ENCODE measurements around the gene LPP.

The LPP gene

DNA sequence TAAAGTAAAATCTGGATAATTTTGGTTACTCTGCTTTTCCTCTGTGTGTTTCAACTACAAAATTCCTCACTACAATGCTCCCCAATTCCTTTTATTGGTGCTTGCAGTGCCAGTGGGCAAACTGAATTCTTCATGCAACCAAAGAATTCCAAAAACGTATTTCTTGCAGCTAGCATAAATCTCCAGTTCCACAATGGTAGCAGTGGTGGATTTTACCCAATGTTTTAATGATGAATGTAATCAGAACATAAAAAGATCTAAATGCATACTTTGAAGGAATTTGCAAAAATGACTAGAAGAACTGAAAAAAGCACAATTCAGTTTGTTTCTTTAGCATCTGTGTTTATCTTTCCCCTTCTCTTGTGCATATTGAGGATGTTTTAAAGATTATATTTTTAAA, 658.2 kb downstream of the LPP start:
- no peak for TF ChIP-seq FOXP2 (optimal IDR thresholded peaks at IDR 0.05; ENCODE audit: borderline replicate concordance, extremely low read depth, extremely low read length, insufficient read depth)
- no peak for TF ChIP-seq SIN3A (IDR thresholded peaks at IDR 0.05; ENCODE audit: borderline replicate concordance, insufficient read depth, low read length)
- TF ChIP-seq TAF1 (IDR thresholded peaks at IDR 0.05; ENCODE audit: borderline replicate concordance, insufficient read depth, low read length): no peak
- TF ChIP-seq, protein P1, sequence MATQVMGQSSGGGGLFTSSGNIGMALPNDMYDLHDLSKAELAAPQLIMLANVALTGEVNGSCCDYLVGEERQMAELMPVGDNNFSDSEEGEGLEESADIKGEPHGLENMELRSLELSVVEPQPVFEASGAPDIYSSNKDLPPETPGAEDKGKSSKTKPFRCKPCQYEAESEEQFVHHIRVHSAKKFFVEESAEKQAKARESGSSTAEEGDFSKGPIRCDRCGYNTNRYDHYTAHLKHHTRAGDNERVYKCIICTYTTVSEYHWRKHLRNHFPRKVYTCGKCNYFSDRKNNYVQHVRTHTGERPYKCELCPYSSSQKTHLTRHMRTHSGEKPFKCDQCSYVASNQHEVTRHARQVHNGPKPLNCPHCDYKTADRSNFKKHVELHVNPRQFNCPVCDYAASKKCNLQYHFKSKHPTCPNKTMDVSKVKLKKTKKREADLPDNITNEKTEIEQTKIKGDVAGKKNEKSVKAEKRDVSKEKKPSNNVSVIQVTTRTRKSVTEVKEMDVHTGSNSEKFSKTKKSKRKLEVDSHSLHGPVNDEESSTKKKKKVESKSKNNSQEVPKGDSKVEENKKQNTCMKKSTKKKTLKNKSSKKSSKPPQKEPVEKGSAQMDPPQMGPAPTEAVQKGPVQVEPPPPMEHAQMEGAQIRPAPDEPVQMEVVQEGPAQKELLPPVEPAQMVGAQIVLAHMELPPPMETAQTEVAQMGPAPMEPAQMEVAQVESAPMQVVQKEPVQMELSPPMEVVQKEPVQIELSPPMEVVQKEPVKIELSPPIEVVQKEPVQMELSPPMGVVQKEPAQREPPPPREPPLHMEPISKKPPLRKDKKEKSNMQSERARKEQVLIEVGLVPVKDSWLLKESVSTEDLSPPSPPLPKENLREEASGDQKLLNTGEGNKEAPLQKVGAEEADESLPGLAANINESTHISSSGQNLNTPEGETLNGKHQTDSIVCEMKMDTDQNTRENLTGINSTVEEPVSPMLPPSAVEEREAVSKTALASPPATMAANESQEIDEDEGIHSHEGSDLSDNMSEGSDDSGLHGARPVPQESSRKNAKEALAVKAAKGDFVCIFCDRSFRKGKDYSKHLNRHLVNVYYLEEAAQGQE (IDR thresholded peaks at IDR 0.05; ENCODE audit: insufficient read depth in 1 of 2, low read depth in 2 of 2, low read length in 2 of 2): no peak
- no peak for TF ChIP-seq POLR2AphosphoS5 (IDR thresholded peaks at IDR 0.05; ENCODE audit: low read depth, low read length)

DNA sequence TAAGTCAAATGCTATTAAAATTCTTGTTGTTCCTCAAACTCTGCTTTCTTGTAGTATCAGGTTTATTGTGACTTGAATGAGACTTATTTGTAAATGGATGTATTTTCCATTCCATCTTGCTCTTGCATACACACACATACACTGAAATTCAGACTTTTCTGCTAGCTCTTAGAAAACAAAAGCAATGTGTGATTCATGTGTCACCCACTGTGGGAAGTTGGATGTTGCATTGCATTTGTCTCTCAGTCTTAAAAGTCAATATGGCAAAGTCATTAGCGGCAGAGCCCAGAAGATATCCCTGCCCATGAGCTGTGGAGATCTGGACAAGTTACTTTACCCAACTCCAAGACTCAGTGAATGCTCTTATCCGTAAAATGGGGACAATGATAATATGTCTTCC, 660.6 kb downstream of the LPP start:
- TF ChIP-seq, protein P1 (IDR thresholded peaks at IDR 0.05; ENCODE audit: insufficient read depth in 1 of 2, low read depth in 2 of 2, low read length in 2 of 2): no peak
- TF ChIP-seq POLR2AphosphoS5 (IDR thresholded peaks at IDR 0.05; ENCODE audit: low read depth, low read length) (no peak), TAF1 (IDR thresholded peaks at IDR 0.05; ENCODE audit: borderline replicate concordance, insufficient read depth, low read length) (no peak), SIN3A (IDR thresholded peaks at IDR 0.05; ENCODE audit: borderline replicate concordance, insufficient read depth, low read length) (no peak)

DNA sequence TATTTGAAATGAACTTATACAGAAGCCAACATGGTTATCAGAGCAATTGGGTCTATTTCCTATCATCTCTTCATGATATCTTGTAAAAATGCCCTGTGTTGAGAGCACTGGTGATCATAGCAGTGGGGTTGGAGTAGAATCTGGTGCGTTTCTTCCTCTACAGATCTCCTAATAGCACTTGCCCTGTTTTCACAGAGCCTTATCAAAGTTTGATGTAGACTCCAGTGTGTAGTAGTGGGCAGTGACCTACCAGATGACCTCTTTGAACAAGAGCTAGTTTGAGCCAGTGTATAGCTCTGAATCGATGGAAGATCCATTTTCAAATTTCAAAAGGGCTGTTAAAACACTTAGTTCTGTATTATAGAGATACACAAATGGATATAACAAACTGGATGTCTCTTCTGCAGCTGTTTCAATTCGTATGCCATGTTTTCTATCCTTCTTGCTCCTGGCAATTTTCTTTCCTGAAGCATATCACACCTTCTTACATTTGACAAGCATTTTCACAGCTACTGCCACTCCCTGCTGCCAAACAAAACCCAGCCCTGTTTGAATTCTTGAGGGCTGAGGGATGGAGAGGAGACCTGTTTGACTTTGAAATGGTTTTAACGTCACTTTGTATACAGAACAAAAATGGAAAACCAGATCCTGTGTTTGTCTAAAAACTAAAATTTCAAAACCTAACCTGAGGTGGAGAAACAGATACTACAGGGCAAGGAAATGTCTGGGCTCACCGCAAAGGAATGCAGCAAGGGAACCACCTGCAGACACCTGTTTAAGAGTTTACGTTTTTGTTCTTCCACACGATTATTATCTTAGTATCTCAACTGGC, 663.4 kb downstream of the LPP start:
- no peak for TF ChIP-seq TAF1 (IDR thresholded peaks at IDR 0.05; ENCODE audit: borderline replicate concordance, insufficient read depth, low read length)
- no peak for TF ChIP-seq SIN3A (IDR thresholded peaks at IDR 0.05; ENCODE audit: borderline replicate concordance, insufficient read depth, low read length)
- TF ChIP-seq, protein P1 (IDR thresholded peaks at IDR 0.05; ENCODE audit: insufficient read depth in 1 of 2, low read depth in 2 of 2, low read length in 2 of 2): no peak
- TF ChIP-seq FOXP2 (optimal IDR thresholded peaks at IDR 0.05; ENCODE audit: borderline replicate concordance, extremely low read depth, extremely low read length, insufficient read depth): no peak
- no peak for TF ChIP-seq POLR2AphosphoS5 (IDR thresholded peaks at IDR 0.05; ENCODE audit: low read depth, low read length)

DNA sequence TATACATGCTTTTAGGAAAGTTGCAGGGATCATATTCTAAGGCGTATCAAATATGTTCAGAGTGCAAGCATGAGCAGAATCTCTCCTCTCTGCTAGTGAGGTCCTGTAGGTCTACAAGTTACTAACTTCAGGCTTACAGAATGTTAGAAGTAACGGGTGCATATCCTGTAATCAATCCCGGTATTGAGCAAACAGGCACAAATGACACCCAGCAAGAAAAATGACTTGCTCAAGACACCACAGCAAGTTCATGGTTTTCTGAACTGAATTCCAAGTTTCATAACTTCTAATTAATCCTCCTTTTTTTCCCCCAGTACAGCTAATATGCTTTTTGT, 663.9 kb downstream of the LPP start:
- TF ChIP-seq, protein P1 (IDR thresholded peaks at IDR 0.05; ENCODE audit: insufficient read depth in 1 of 2, low read depth in 2 of 2, low read length in 2 of 2): no peak
- TF ChIP-seq SIN3A (IDR thresholded peaks at IDR 0.05; ENCODE audit: borderline replicate concordance, insufficient read depth, low read length) (no peak), POLR2AphosphoS5 (IDR thresholded peaks at IDR 0.05; ENCODE audit: low read depth, low read length) (no peak), FOXP2 (optimal IDR thresholded peaks at IDR 0.05; ENCODE audit: borderline replicate concordance, extremely low read depth, extremely low read length, insufficient read depth) (no peak), TAF1 (IDR thresholded peaks at IDR 0.05; ENCODE audit: borderline replicate concordance, insufficient read depth, low read length) (no peak)
